Measurements from ENCODE around the gene ABCF2. TPM values are rescaled to one million over a fixed set of nuclear protein-coding genes. Genes with fewer than 3 reads are reported as not detected.

The ABCF2 gene
- total RNA-seq, 2 experiments from 2014 or later, result 48.1 to 56.2 TPM

DNA sequence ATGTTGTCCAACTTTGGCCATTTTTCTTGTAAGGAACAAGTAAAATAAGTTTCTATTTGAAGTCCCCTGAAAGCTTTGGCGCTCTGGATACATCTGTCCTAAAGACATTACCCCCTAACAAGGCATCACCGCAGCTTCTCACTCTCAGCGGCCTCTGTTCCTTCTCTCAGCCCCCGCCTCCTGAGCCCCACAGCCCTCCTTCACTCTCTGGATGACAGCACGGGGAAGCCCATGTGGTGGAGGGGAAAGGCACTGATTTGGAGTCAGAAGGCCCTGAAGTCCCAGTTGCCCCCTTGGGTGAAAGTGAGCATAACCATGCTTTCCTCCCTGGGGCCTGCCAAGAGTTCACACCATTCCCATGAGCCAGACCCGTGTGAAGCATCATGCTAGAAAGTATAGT is 21.3 kb downstream of the ABCF2 start:
- CTCF ChIA-PET, result interaction anchor here (0.8 to 1.5 kb wide), 3 partner anchors 14 to 38 kb away, joined by 3 read pairs; partner anchors contain the start of genes ABCF2 and GBX1
- Mint-ChIP-seq H3K4me3 (no peak overlapping the region), H3K27ac (no peak overlapping the region), H3K36me3 (ENCODE audit: low read depth) (no peaks in the 10 kb centered on the region), H3K4me1 (ENCODE audit: low read depth) (peaks cover 20% of the 10 kb centered on the region), H3K27me3 (no peaks in the 10 kb centered on the region), H3K9me3 (no peaks in the 10 kb centered on the region)
- intact Hi-C loops (cut with micrococcal nuclease), result no loop called here
- TF ChIP-seq, protein P1, sequence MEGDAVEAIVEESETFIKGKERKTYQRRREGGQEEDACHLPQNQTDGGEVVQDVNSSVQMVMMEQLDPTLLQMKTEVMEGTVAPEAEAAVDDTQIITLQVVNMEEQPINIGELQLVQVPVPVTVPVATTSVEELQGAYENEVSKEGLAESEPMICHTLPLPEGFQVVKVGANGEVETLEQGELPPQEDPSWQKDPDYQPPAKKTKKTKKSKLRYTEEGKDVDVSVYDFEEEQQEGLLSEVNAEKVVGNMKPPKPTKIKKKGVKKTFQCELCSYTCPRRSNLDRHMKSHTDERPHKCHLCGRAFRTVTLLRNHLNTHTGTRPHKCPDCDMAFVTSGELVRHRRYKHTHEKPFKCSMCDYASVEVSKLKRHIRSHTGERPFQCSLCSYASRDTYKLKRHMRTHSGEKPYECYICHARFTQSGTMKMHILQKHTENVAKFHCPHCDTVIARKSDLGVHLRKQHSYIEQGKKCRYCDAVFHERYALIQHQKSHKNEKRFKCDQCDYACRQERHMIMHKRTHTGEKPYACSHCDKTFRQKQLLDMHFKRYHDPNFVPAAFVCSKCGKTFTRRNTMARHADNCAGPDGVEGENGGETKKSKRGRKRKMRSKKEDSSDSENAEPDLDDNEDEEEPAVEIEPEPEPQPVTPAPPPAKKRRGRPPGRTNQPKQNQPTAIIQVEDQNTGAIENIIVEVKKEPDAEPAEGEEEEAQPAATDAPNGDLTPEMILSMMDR (IDR thresholded peaks at IDR 0.05), result no peak
- ATAC-seq (no peak), DNase-seq (no peak)
- POLR2A ChIA-PET, result interaction anchor here (5.7 kb wide), 1 partner anchor 21 kb away, joined by 22 read pairs; the partner anchor contains the start of gene ABCF2

DNA sequence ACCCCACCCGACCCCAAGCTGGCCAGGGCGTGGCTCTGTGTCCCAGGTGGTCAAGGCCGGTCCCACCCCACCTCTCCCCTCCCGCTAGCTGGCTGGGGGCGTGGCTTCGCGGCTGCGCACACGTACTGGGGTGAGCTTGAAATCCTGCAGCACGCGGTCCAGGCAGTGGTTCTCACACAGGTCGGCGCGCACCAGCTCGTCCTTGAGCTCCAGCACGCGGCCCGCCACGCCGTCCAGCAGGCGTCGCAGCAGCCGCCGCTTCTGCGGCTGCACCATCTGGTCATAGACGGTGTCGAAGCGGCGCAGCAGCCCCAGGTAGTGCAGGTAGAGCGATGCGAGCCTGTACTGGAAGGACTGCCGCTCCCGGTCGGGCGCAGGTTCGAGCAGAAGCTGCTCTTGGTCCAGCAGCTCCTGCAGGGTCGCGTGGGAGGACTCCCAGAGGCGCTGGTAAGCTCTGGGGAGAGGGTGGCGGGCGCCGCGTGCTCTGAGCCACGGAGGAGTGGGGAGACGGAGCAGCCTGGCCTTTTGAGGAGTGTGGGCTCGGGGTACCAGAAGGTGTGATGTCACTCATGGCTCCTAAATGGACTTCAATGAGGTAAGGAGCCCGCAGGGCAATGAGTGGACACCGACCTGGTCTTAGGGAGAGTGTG is 22.5 kb downstream of the ABCF2 start:
- no peaks in the 10 kb centered on the region for H3K9me3 Mint-ChIP-seq

DNA sequence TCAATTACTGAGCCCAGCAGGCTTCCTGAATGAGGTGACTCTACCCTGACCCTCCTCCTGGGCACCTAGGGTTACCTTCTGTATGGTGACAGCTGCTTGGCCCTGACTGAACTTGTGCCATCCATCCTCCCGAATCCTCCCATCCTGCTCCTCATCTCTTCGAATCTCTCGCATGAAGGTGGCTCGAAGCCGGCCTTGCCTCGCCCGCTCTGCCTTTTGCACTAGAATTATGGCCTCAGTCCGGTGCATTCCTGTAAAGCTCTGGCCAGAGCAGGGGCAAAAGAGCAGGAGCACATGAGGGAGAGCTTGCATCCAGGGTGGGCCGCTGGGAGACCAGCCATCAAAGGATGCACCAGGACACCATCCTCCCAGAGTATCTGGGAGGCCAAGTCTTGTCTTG is 24.2 kb downstream of the ABCF2 start:
- no peak overlapping the region for H3K27ac Mint-ChIP-seq
- H3K9me3 Mint-ChIP-seq, result no peaks in the 10 kb centered on the region
- no peaks in the 10 kb centered on the region for H3K27me3 Mint-ChIP-seq
- CTCF ChIA-PET, result no interaction called here
- POLR2A ChIA-PET, result no interaction called here
- DNase-seq (no peak), ATAC-seq (no peak)
- no peak overlapping the region for H3K4me3 Mint-ChIP-seq
- intact Hi-C loops (cut with micrococcal nuclease), result no loop called here
- TF ChIP-seq, protein P1 (IDR thresholded peaks at IDR 0.05), result no peak
- H3K36me3 Mint-ChIP-seq (ENCODE audit: low read depth), result no peaks in the 10 kb centered on the region
- peaks cover 15% of the 10 kb centered on the region for H3K4me1 Mint-ChIP-seq (ENCODE audit: low read depth)

More for the DNA sequence above, 22.5 kb downstream of the ABCF2 start:
- ChIA-PET POLR2A (interaction anchor here (1.4 kb wide), 1 partner anchor 35 kb away, joined by 3 read pairs; no protein-coding TSS in a partner anchor), CTCF (interaction anchor here (1.5 kb wide), 1 partner anchor 23 kb away, joined by 3 read pairs; the partner anchor contains the start of gene ABCF2)
- ATAC-seq (no peak), DNase-seq (no peak)
- no peaks in the 10 kb centered on the region for H3K27me3 Mint-ChIP-seq
- no peak overlapping the region for H3K27ac Mint-ChIP-seq
- no peak overlapping the region for H3K4me3 Mint-ChIP-seq
- intact Hi-C loops (cut with micrococcal nuclease), result no loop called here
- H3K4me1 Mint-ChIP-seq (ENCODE audit: low read depth), result peaks cover 20% of the 10 kb centered on the region
- H3K36me3 Mint-ChIP-seq (ENCODE audit: low read depth), result no peaks in the 10 kb centered on the region
- TF ChIP-seq, protein P1 (IDR thresholded peaks at IDR 0.05), result no peak

DNA sequence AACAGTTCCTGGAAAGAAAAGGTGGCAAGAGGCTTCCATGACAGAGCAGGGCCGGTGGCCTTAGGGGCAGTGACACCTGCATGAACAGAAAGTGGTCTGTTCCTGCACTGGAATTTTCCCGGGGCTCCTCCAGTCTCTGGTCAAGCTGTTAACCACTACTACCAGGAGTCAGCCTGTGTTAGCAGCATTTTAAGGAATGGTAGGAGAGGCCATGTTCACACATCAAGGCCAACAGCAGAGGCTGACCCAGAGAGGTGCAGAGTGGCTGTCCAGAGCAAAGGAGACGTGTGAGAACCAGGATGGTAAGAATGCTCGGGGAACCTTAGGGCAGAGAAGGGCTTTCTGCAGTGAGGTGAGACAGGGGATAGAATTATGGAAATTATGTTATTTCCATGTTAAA is 25.3 kb downstream of the ABCF2 start:
- H3K27ac Mint-ChIP-seq, result no peak overlapping the region
- DNase-seq, result no peak
- H3K27me3 Mint-ChIP-seq, result no peaks in the 10 kb centered on the region
- ChIA-PET CTCF (no interaction called here), POLR2A (no interaction called here)
- no peak overlapping the region for H3K4me3 Mint-ChIP-seq
- H3K4me1 Mint-ChIP-seq (ENCODE audit: low read depth), result peaks cover 4% of the 10 kb centered on the region
- no peak for ATAC-seq
- H3K9me3 Mint-ChIP-seq, result no peaks in the 10 kb centered on the region
- TF ChIP-seq, protein P1 (IDR thresholded peaks at IDR 0.05), result no peak
- no peaks in the 10 kb centered on the region for H3K36me3 Mint-ChIP-seq (ENCODE audit: low read depth)
- intact Hi-C loops (cut with micrococcal nuclease), result no loop called here

DNA sequence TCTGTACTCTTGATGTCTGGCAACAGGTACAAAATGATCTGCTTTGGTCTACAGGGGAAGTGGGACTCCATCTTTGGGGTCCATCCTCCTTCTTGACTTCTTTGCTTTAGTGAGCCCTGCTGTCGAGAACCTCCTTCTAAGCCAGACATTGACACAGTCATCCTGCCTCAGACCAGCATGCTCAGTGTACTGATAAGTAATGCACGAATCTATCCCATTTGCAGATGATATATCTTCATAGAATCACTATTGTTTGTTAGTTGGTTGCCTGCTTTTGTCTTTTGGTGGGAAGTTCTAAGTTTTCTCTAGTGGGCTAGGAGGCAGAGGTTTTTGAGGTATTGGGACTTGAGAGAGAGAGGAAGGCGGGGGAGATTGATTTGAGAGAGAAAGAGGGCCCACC is 25.7 kb downstream of the ABCF2 start:
- CTCF ChIA-PET, result no interaction called here
- TF ChIP-seq, protein P1 (IDR thresholded peaks at IDR 0.05), result no peak
- Mint-ChIP-seq H3K27ac (no peak overlapping the region), H3K9me3 (no peaks in the 10 kb centered on the region), H3K27me3 (no peaks in the 10 kb centered on the region), H3K4me1 (ENCODE audit: low read depth) (peaks cover 3% of the 10 kb centered on the region), H3K4me3 (no peak overlapping the region), H3K36me3 (ENCODE audit: low read depth) (no peaks in the 10 kb centered on the region)
- ATAC-seq, result no peak
- intact Hi-C loops (cut with micrococcal nuclease), result no loop called here
- POLR2A ChIA-PET, result no interaction called here
- no peak for DNase-seq
